Measurements from ENCODE around the gene OPA1.

The OPA1 gene

DNA sequence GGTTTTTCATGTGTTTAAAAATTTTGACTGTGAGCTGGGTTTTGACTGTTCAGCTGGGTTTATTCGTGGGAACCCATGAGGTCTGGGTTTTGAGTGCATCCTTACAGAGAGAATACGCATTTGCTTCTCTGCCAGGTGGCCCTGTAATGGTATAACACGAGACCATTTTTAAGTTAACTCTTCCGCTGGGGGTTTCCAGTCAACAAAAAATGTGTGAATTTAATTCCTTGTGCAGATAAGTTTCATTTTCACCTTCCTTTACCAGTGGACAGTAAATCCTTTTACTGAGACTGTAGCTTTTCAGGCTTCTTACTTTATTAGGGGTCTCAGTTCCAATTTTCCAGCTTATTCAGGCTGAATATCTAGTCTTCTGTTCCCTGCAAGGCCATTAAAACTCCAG is 149.6 kb downstream of the OPA1 start:
- FAIRE-seq: no peak

DNA sequence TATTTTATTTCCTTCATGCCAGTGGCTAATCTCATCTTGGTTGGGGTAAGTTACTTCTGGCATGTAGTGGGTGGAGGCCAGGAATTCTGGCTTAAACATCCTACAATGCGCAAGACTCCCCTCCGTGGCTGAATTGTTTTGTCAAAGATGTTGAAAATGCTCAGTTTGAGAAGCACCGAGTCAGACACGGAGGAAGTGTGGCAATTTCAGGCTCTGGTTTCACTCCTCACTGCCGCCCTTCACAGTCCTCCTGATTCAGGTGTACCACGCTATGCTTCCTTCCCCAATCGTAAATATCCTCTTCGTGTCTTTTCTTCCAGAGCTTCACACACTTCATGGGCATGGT is 150.7 kb downstream of the OPA1 start:
- FAIRE-seq: no peak

DNA sequence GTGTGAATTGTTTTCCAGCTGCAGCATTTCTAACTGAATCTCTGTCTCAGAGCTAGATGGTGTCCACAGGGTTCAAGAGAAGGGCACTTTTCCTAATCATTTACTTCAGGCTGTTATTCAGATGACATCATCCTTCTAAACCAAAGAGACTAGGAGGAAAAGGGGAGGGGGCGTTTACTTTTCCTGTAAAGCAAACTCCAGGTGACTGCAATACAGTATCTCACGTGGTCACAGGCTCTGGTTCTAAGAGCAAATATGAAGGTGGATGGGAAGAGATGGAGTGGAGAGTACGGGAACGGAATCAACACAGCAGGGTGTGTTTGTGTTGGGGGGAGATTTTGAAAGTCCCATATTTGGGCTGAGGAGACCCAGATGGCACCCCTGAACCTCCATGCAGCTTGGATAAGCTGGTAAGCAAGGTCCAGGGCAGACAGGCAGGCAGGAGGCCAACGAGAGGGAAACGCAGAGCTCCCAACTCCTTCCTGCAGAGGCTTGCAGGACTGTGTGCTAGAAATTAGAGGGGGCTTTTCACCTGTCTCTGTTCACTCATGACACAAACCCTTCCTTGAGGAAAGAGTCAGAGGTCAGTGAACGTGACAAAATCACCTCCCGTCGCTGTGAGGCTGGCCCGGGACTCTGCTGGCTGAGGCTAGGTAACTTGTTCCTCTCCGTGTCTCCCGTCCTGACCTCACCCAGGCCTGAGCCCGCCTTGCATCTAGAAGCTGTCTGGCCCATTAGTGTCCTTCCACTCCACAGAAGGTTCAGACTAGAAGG is 151.2 kb downstream of the OPA1 start:
- FAIRE-seq: no peak

DNA sequence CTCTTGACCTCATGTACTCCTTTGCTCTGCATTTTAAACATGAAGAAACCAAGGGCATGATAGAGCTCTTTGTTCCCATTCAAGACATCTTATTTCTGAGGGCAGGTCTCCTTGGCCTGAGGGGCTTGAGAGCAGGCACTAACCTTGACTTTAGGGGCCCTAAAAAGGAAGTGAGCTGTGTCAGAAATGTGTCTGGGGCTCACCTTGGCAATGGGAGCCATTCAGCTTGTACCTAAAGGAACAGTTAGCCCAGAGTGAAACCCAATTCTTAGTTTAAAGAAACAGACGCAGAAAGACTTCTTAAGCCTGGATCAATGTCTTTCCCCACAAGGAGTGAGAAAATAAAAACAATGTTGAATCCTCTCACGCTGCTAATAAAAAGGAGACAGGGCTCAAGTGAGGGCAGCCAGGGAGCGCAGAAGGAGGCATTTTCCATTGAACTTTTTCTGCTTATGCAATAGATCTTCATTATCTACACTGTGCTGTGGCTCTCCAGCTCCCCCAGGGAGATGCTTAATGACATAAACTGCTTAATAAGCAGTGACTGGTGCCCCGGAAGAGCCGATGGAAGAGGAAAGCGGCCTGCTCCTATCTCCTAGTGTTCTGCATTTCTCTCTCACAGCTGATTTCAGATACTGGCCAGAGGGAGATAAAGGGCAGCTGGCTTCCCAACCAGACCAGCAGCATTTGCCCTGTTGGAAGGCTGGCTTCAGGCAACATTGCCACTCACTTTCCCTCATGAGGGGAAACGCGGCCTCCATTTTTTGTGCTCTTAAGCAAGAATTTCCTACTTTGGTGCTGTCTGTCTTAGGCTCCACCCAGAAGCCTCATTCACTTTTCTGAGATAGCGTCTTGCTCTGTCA is 152.0 kb downstream of the OPA1 start:
- no peak for FAIRE-seq

DNA sequence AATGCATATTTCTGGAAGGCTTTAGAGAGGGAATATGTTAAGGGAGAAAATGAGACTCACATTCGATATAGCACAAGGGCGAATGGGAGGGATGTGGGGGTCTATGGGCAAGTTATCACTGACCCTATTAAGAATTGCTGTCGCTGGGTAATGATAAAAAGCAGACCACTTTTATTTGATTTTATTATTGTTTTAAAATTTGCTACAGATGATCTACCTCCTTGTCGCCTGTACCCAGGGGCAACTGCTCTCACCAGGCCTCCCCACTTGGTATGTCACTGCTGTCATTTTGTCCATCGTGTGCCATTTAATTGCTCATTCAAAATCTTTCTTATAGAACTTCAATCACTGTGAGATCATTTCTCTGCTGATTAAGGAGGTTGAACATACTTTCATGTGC is 153.8 kb downstream of the OPA1 start:
- FAIRE-seq: no peak

Measured in colon (tissue), 2 donors.